GM23338 (cell line): Measurements from ENCODE around the gene ELL2. TPM values are rescaled to one million over a fixed set of nuclear protein-coding genes. Genes with fewer than 3 reads are reported as not detected.
A peak's percentile ranks its signal among the peaks of the same experiment; 100 is the strongest.

Experiments
- ATAC-seq: fragments of 200-7000 bp; cut with Tn5 transposase; 3 replicates; pipeline ENCODE4 v1.9.1; 2020
- DNase-seq: peaks from one replicate; pipeline ENCODE4 v3.0.0-alpha.2; 2015; ENCODE audit warnings: low spot score
- H2AFZ ChIP-seq: fragments of 200-600 bp; sonication (generic); 2 replicates; pipeline ENCODE4 v1.8.0; 2016; ENCODE audit warnings: antibody characterized with exemption, mild to moderate bottlenecking, moderate library complexity
- H3F3A ChIP-seq: fragments of 200-600 bp; sonication (generic); replicated peaks from 2 replicates; pipeline ENCODE4 v1.8.0; 2017; ENCODE audit warnings: antibody characterized with exemption, mixed run types, low read depth
- H3K27ac ChIP-seq: fragments of 200-600 bp; sonication (generic); 2 replicates; pipeline ENCODE4 v1.6.1; 2016; ENCODE audit warnings: low read depth
- H3K27me3 ChIP-seq: fragments of 200-600 bp; sonication (generic); 2 replicates; pipeline ENCODE4 v1.8.0; 2016; ENCODE audit warnings: mild to moderate bottlenecking, mixed run types, moderate library complexity; ENCODE audit not compliant: insufficient read depth
- H3K36me3 ChIP-seq: fragments of 200-600 bp; sonication (generic); 2 replicates; pipeline ENCODE4 v1.8.0; 2016; ENCODE audit warnings: mild to moderate bottlenecking; ENCODE audit not compliant: insufficient read depth
- H3K4me1 ChIP-seq: fragments of 200-600 bp; sonication (generic); 2 replicates; pipeline ENCODE4 v1.8.0; 2016; ENCODE audit warnings: mild to moderate bottlenecking, moderate library complexity; ENCODE audit not compliant: insufficient read depth
- H3K4me2 ChIP-seq: fragments of 200-600 bp; sonication (generic); 2 replicates; pipeline ENCODE4 v1.7.1; 2017; ENCODE audit warnings: mixed run types
- H3K4me3 ChIP-seq: fragments of 200-600 bp; sonication (generic); 2 replicates; pipeline ENCODE4 v1.6.1; 2016; ENCODE audit warnings: mixed run types
- H3K79me2 ChIP-seq: fragments of 200-600 bp; sonication (generic); replicated peaks from 2 replicates; pipeline ENCODE4 v1.8.0; 2017; ENCODE audit warnings: mild to moderate bottlenecking; ENCODE audit not compliant: insufficient read depth
- H3K9me2 ChIP-seq: fragments of 200-600 bp; sonication (generic); 2 replicates; pipeline ENCODE4 v1.8.0; 2017; ENCODE audit not compliant: insufficient read depth
- H4K20me1 ChIP-seq: fragments of 200-600 bp; sonication (generic); replicated peaks from 2 replicates; pipeline ENCODE4 v1.8.0; 2017; ENCODE audit warnings: mild to moderate bottlenecking; ENCODE audit not compliant: insufficient read depth
- H3K27ac Mint-ChIP-seq: 2 replicates; pipeline ENCODE4 v1.8.0; 2020; ENCODE audit warnings: inconsistent platforms, mild to moderate bottlenecking, moderate library complexity, mixed read lengths
- H3K27me3 Mint-ChIP-seq: 3 replicates; pipeline ENCODE4 v1.8.0; 2022; ENCODE audit warnings: low read depth, mild to moderate bottlenecking, moderate library complexity, mixed read lengths, inconsistent platforms; ENCODE audit not compliant: insufficient read depth, poor library complexity
- H3K36me3 Mint-ChIP-seq: 3 replicates; pipeline ENCODE4 v1.8.0; 2021; ENCODE audit warnings: low read depth, mild to moderate bottlenecking, inconsistent platforms, moderate library complexity, mixed read lengths
- H3K4me1 Mint-ChIP-seq: 3 replicates; pipeline ENCODE4 v1.8.0; 2020; ENCODE audit warnings: mild to moderate bottlenecking, inconsistent platforms, mixed read lengths
- H3K4me3 Mint-ChIP-seq: 3 replicates; pipeline ENCODE4 v1.8.0; 2021; ENCODE audit warnings: moderate library complexity, mild to moderate bottlenecking, inconsistent platforms, mixed read lengths
- H3K9me3 Mint-ChIP-seq: 3 replicates; pipeline ENCODE4 v1.8.0; 2020; ENCODE audit warnings: moderate library complexity, mild to moderate bottlenecking, inconsistent platforms, mixed read lengths
- CREB1 ChIP-seq: fragments of 250-450 bp; sonication (Bioruptor Pico); IDR thresholded peaks from 2 replicates; pipeline ENCODE4 v1.5.0; 2020; ENCODE audit warnings: low read depth, mild to moderate bottlenecking, moderate library complexity
- EZH2 ChIP-seq: fragments of 200-600 bp; sonication (generic); IDR thresholded peaks from one replicate; pipeline ENCODE4 v1.8.0; 2017; ENCODE audit warnings: antibody characterized with exemption, mild to moderate bottlenecking, low read depth; ENCODE audit not compliant: unreplicated experiment
- EZH2phosphoT487 ChIP-seq: fragments of 200-600 bp; sonication (generic); IDR thresholded peaks from one replicate; pipeline ENCODE4 v1.8.1; 2018; ENCODE audit warnings: antibody characterized with exemption; ENCODE audit not compliant: unreplicated experiment
- JUNB ChIP-seq: IDR thresholded peaks from one replicate; pipeline ENCODE4 v1.6.1; 2016; ENCODE audit warnings: antibody characterized with exemption; ENCODE audit not compliant: unreplicated experiment
- NANOG ChIP-seq: IDR thresholded peaks from 2 replicates; pipeline ENCODE4 v1.6.1; 2016; ENCODE audit warnings: antibody characterized with exemption, borderline replicate concordance
- POLR2AphosphoS5 ChIP-seq: IDR thresholded peaks from 2 replicates; pipeline ENCODE4 v1.6.1; 2016; ENCODE audit warnings: antibody characterized with exemption, low read depth
- STAT1 ChIP-seq: IDR thresholded peaks from one replicate; pipeline ENCODE4 v1.6.1; 2016; ENCODE audit warnings: antibody characterized with exemption; ENCODE audit not compliant: unreplicated experiment
- ZNF114 ChIP-seq: fragments of 250-450 bp; sonication (Bioruptor Pico); IDR thresholded peaks from 2 replicates; pipeline ENCODE4 v1.5.0; 2020; ENCODE audit warnings: mild to moderate bottlenecking, moderate library complexity
- ZNF331 ChIP-seq: fragments of 250-450 bp; sonication (Bioruptor Pico); IDR thresholded peaks from 2 replicates; pipeline ENCODE4 v1.5.0; 2020; ENCODE audit warnings: low read depth, mild to moderate bottlenecking, moderate library complexity
- polyA plus RNA-seq: library from polyadenylated mRNA; unstranded; fragments of >200 nt; fragmentation: Nextera tagmentation; extraction: Ambion mirVana; gene quantifications from 2 replicates; pipeline ENCODE4 v1.2.1, GENCODE V29; 2016
- total RNA-seq: library from RNA; depleted of rRNA; stranded (reverse); fragments of >200 nt; shearing (Covaris generic); gene quantifications from 2 replicates; pipeline ENCODE4 v1.2.3, GENCODE V29; 2014
- TF ChIP-seq, protein P1 (sequence below): IDR thresholded peaks from one replicate; pipeline ENCODE4 v1.6.1; 2018; ENCODE audit warnings: antibody characterized with exemption; ENCODE audit not compliant: unreplicated experiment
- TF ChIP-seq, protein P2 (sequence below): IDR thresholded peaks from 2 replicates; pipeline ENCODE4 v1.6.1; 2016; ENCODE audit warnings: antibody characterized with exemption
- TF ChIP-seq, protein P3 (sequence below), 2 experiments: fragments of 200-600 bp in 1 of 2; sonication (generic) in 1 of 2; conservative IDR thresholded peaks; 2 replicates each; pipeline versions ENCODE4 v1.5.1 to v1.6.1; 2016 to 2017; ENCODE audit warnings: antibody characterized with exemption in 2 of 2, low read depth in 2 of 2, mild to moderate bottlenecking in 2 of 2, moderate library complexity in 1 of 2
- TF ChIP-seq, protein P4 (sequence below): fragments of 250-450 bp; sonication (Bioruptor Pico); IDR thresholded peaks from 2 replicates; pipeline ENCODE4 v1.5.0; 2020; ENCODE audit warnings: mild to moderate bottlenecking, moderate library complexity

The ELL2 gene
- total and polyA plus RNA-seq, 2 experiments from 2014 or later = 7.4 to 32.6 TPM

DNA sequence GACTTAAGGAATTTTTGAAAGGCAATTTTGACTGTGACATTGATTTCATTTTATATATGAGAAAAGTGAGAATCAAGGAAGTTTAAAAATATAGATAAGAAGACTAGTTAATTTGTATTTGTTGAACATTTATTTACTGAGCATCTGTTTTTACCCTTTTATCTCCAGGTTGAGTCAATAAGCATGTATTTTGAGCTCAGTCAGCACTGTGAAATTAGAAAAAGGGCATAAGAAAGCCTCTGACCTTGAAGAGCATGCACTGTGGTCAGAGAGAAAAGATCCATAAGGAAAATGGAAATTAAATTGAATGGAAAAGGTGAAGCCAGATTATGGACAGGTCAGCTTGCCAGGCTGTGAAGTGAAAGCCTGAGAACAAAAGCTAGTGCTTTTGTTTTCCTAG is 44.4 kb downstream of the ELL2 start:
- ATAC-seq = no peak
- Mint-ChIP-seq H3K27ac (peak overlapping the region; percentile 35; the same call in 1 of the 2 replicates), H3K9me3 (no peaks in the 10 kb centered on the region), H3K4me3 (no peak overlapping the region), H3K27me3 (peaks cover 2% of the 10 kb centered on the region), H3K36me3 (peaks cover 2% of the 10 kb centered on the region; the same call in 1 of the 3 replicates), H3K4me1 (peaks cover 19% of the 10 kb centered on the region)
- no peak overlapping the region for H3K27ac ChIP-seq
- H3K27me3 ChIP-seq = no peaks in the 10 kb centered on the region
- no peak for DNase-seq
- H3K4me3 ChIP-seq = no peak overlapping the region
- no peaks in the 10 kb centered on the region for H4K20me1 ChIP-seq
- no peaks in the 10 kb centered on the region for H3F3A ChIP-seq
- no peaks in the 10 kb centered on the region for H3K36me3 ChIP-seq
- peaks cover 9% of the 10 kb centered on the region for H3K4me1 ChIP-seq
- TF ChIP-seq ZNF331 = no peak
- TF ChIP-seq, protein P1, sequence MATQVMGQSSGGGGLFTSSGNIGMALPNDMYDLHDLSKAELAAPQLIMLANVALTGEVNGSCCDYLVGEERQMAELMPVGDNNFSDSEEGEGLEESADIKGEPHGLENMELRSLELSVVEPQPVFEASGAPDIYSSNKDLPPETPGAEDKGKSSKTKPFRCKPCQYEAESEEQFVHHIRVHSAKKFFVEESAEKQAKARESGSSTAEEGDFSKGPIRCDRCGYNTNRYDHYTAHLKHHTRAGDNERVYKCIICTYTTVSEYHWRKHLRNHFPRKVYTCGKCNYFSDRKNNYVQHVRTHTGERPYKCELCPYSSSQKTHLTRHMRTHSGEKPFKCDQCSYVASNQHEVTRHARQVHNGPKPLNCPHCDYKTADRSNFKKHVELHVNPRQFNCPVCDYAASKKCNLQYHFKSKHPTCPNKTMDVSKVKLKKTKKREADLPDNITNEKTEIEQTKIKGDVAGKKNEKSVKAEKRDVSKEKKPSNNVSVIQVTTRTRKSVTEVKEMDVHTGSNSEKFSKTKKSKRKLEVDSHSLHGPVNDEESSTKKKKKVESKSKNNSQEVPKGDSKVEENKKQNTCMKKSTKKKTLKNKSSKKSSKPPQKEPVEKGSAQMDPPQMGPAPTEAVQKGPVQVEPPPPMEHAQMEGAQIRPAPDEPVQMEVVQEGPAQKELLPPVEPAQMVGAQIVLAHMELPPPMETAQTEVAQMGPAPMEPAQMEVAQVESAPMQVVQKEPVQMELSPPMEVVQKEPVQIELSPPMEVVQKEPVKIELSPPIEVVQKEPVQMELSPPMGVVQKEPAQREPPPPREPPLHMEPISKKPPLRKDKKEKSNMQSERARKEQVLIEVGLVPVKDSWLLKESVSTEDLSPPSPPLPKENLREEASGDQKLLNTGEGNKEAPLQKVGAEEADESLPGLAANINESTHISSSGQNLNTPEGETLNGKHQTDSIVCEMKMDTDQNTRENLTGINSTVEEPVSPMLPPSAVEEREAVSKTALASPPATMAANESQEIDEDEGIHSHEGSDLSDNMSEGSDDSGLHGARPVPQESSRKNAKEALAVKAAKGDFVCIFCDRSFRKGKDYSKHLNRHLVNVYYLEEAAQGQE = no peak
- TF ChIP-seq STAT1 = no peak
- no peak for TF ChIP-seq ZNF114 (CRISPR knock-in tag)
- TF ChIP-seq, protein P2, sequence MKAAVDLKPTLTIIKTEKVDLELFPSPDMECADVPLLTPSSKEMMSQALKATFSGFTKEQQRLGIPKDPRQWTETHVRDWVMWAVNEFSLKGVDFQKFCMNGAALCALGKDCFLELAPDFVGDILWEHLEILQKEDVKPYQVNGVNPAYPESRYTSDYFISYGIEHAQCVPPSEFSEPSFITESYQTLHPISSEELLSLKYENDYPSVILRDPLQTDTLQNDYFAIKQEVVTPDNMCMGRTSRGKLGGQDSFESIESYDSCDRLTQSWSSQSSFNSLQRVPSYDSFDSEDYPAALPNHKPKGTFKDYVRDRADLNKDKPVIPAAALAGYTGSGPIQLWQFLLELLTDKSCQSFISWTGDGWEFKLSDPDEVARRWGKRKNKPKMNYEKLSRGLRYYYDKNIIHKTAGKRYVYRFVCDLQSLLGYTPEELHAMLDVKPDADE = no peak
- TF ChIP-seq NANOG = no peak
- TF ChIP-seq, protein P3, sequence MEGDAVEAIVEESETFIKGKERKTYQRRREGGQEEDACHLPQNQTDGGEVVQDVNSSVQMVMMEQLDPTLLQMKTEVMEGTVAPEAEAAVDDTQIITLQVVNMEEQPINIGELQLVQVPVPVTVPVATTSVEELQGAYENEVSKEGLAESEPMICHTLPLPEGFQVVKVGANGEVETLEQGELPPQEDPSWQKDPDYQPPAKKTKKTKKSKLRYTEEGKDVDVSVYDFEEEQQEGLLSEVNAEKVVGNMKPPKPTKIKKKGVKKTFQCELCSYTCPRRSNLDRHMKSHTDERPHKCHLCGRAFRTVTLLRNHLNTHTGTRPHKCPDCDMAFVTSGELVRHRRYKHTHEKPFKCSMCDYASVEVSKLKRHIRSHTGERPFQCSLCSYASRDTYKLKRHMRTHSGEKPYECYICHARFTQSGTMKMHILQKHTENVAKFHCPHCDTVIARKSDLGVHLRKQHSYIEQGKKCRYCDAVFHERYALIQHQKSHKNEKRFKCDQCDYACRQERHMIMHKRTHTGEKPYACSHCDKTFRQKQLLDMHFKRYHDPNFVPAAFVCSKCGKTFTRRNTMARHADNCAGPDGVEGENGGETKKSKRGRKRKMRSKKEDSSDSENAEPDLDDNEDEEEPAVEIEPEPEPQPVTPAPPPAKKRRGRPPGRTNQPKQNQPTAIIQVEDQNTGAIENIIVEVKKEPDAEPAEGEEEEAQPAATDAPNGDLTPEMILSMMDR (conservative IDR thresholded peaks at IDR 0.05; ENCODE audit: low read depth in 2 of 2) = no peak
- TF ChIP-seq POLR2AphosphoS5 = no peak
- no peak for TF ChIP-seq CREB1 (CRISPR knock-in tag)
- TF ChIP-seq JUNB = no peak
- TF ChIP-seq, protein P4, sequence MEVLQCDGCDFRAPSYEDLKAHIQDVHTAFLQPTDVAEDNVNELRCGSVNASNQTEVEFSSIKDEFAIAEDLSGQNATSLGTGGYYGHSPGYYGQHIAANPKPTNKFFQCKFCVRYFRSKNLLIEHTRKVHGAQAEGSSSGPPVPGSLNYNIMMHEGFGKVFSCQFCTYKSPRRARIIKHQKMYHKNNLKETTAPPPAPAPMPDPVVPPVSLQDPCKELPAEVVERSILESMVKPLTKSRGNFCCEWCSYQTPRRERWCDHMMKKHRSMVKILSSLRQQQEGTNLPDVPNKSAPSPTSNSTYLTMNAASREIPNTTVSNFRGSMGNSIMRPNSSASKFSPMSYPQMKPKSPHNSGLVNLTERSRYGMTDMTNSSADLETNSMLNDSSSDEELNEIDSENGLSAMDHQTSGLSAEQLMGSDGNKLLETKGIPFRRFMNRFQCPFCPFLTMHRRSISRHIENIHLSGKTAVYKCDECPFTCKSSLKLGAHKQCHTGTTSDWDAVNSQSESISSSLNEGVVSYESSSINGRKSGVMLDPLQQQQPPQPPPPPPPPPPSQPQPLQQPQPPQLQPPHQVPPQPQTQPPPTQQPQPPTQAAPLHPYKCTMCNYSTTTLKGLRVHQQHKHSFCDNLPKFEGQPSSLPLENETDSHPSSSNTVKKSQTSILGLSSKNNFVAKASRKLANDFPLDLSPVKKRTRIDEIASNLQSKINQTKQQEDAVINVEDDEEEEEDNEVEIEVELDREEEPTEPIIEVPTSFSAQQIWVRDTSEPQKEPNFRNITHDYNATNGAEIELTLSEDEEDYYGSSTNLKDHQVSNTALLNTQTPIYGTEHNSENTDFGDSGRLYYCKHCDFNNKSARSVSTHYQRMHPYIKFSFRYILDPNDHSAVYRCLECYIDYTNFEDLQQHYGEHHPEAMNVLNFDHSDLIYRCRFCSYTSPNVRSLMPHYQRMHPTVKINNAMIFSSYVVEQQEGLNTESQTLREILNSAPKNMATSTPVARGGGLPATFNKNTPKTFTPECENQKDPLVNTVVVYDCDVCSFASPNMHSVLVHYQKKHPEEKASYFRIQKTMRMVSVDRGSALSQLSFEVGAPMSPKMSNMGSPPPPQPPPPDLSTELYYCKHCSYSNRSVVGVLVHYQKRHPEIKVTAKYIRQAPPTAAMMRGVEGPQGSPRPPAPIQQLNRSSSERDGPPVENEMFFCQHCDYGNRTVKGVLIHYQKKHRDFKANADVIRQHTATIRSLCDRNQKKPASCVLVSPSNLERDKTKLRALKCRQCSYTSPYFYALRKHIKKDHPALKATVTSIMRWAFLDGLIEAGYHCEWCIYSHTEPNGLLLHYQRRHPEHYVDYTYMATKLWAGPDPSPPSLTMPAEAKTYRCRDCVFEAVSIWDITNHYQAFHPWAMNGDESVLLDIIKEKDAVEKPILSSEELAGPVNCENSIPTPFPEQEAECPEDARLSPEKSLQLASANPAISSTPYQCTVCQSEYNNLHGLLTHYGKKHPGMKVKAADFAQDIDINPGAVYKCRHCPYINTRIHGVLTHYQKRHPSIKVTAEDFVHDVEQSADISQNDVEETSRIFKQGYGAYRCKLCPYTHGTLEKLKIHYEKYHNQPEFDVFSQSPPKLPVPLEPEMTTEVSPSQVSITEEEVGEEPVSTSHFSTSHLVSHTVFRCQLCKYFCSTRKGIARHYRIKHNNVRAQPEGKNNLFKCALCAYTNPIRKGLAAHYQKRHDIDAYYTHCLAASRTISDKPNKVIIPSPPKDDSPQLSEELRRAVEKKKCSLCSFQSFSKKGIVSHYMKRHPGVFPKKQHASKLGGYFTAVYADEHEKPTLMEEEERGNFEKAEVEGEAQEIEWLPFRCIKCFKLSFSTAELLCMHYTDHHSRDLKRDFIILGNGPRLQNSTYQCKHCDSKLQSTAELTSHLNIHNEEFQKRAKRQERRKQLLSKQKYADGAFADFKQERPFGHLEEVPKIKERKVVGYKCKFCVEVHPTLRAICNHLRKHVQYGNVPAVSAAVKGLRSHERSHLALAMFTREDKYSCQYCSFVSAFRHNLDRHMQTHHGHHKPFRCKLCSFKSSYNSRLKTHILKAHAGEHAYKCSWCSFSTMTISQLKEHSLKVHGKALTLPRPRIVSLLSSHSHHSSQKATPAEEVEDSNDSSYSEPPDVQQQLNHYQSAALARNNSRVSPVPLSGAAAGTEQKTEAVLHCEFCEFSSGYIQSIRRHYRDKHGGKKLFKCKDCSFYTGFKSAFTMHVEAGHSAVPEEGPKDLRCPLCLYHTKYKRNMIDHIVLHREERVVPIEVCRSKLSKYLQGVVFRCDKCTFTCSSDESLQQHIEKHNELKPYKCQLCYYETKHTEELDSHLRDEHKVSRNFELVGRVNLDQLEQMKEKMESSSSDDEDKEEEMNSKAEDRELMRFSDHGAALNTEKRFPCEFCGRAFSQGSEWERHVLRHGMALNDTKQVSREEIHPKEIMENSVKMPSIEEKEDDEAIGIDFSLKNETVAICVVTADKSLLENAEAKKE (CRISPR knock-in tag) = no peak
- no peak for TF ChIP-seq EZH2phosphoT487
- TF ChIP-seq EZH2 = no peak
- no peaks in the 10 kb centered on the region for H3K79me2 ChIP-seq
- H3K4me2 ChIP-seq = no peak overlapping the region
- no peak overlapping the region for H2AFZ ChIP-seq
- H3K9me2 ChIP-seq = no peaks in the 10 kb centered on the region
